Natural killer cell treated with Interleukin-12 subunit alpha and Interleukin-12 subunit beta and Interleukin-15 and Interleukin-18, amount 100 ng/mL, for 72 hours (primary cell): Measurements from ENCODE around the gene WIPI1. TPM values are rescaled to one million over a fixed set of nuclear protein-coding genes. Genes with fewer than 3 reads are reported as not detected.

ENCODE experiments used
- ATAC-seq, 2 donors: fragments of 150-1000 bp; cut with Tn5 transposase in 1 of 2; sonication (Bioruptor Pico), chemical (Tn5 transposase) in 1 of 2; 2 replicates each; pipeline ENCODE4 v1.10.0; 2021
- DNase-seq: peaks from one replicate; pipeline ENCODE4 v3.0.0; 2022; ENCODE audit warnings: low spot score
- H3K27ac Mint-ChIP-seq, 2 donors: 1 replicate in 1 of 2; 2 replicates in 1 of 2; pipeline ENCODE4 v1.8.0; 2022; ENCODE audit warnings: mixed read lengths in 2 of 2, mild to moderate bottlenecking in 1 of 2, moderate library complexity in 1 of 2
- H3K27me3 Mint-ChIP-seq, 2 donors: 1 replicate in 1 of 2; 2 replicates in 1 of 2; pipeline ENCODE4 v1.8.0; 2022; ENCODE audit warnings: mixed read lengths in 2 of 2
- H3K36me3 Mint-ChIP-seq: one replicate; pipeline ENCODE4 v1.8.0; 2022; ENCODE audit warnings: mixed read lengths
- H3K4me1 Mint-ChIP-seq, 2 donors: 1 replicate in 1 of 2; 2 replicates in 1 of 2; pipeline ENCODE4 v1.8.0; 2022; ENCODE audit warnings: low read depth in 2 of 2, mixed read lengths in 2 of 2, mild to moderate bottlenecking in 1 of 2
- H3K4me3 Mint-ChIP-seq: one replicate; pipeline ENCODE4 v1.8.0; 2022; ENCODE audit warnings: mixed read lengths
- H3K9me3 Mint-ChIP-seq: 2 replicates; pipeline ENCODE4 v1.8.0; 2022; ENCODE audit warnings: mixed read lengths
- total RNA-seq, 2 donors: library from RNA; stranded (reverse); gene quantifications; one replicate each; pipeline ENCODE4 v1.2.3, GENCODE V29; 2022

WIPI1 gene
- total RNA-seq, 2 donors from 2014 or later, result 26.5 to 39.1 TPM

DNA sequence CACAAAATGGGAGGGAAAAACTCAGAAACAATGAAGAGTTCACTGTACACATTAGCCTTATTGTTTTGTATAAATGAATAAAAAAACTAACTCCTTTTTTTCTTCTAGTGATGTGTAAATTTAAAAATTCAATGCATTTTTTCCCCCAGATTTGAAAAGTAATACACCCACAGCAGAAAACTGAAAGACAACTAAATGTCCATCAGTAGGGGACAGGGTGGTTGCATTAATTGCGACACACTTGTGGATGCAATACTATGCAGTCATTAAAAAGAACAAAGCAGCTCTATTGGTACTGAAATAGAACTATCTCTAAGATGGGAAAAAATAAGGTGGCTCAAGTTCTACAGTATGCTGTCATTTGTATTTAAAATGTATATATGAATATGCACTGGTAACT lies 13.7 kb upstream of the WIPI1 start:
- no peak overlapping the region for H3K4me3 Mint-ChIP-seq
- H3K27ac Mint-ChIP-seq, result no peak overlapping the region
- H3K36me3 Mint-ChIP-seq, result no peaks in the 10 kb centered on the region
- H3K4me1 Mint-ChIP-seq, result peaks cover 4 to 6% of the 10 kb centered on the region in 2 donors
- no peak for DNase-seq
- ATAC-seq, result no peak
- no peaks in the 10 kb centered on the region for H3K9me3 Mint-ChIP-seq
- peaks cover 7 to 8% of the 10 kb centered on the region in 2 donors for H3K27me3 Mint-ChIP-seq

DNA sequence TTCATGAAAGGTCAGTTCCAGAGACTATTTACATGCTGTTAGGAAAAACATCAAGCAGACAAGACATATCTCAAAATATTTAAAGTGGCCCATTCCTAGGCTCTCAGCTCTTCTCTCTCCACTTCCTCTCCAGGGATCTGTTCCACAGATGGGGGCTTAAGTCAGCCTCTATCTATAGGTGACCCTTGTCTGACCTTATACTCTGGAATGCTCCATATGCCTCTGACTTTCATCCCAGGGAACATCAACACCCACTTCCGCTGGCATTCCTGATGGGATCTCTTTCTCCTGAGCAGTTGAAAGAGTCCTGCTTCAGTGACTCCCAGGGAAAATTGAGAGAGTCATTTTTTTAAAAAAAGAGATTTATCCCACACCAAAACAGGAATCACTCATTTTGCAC lies 11.5 kb upstream of the WIPI1 start:
- Mint-ChIP-seq H3K9me3 (no peaks in the 10 kb centered on the region), H3K27ac (no peak overlapping the region), H3K36me3 (no peaks in the 10 kb centered on the region), H3K27me3 (peaks cover 7 to 8% of the 10 kb centered on the region in 2 donors), H3K4me3 (no peak overlapping the region), H3K4me1 (peaks cover 0 to 5% of the 10 kb centered on the region in 2 donors)
- no peak for DNase-seq
- ATAC-seq, result no peak

DNA sequence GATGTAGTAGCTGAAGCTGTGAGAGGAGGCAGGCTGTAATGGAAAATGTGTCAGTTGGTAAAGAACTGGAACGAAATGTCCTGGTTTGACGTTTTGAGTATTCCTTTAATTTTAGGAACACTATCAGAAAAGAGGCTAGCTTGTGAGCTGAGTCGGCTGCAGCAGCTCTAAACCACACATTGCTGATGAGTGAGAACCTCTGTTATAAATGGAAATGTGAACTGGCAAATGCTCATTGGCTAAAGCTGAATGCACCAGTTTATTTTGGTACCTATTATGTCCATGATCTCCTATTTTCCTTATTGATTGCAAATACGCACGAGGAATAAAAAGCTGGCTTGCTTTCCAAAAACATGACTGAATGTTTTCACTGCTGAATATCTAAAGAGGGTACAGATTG lies 11.0 kb upstream of the WIPI1 start:
- Mint-ChIP-seq H3K27me3 (peaks cover 7 to 8% of the 10 kb centered on the region in 2 donors), H3K4me3 (no peak overlapping the region)
- ATAC-seq, result no peak

GRCh38 chr17:68463211-68464019 lies 6.1 kb upstream of the WIPI1 start:
- H3K36me3 Mint-ChIP-seq, result no peaks in the 10 kb centered on the region
- ATAC-seq (no peak), DNase-seq (no peak)
- peaks cover 49 to 51% of the 10 kb centered on the region in 2 donors for H3K4me1 Mint-ChIP-seq
- no peaks in the 10 kb centered on the region for H3K27me3 Mint-ChIP-seq
- H3K9me3 Mint-ChIP-seq, result no peaks in the 10 kb centered on the region
- H3K4me3 Mint-ChIP-seq, result peak overlapping the region; percentile 41
- H3K27ac Mint-ChIP-seq, result peak overlapping the region; percentile 60 to 83

More for the DNA sequence above, 11.0 kb upstream of the WIPI1 start:
- H3K4me1 Mint-ChIP-seq, result peaks cover 3 to 8% of the 10 kb centered on the region in 2 donors
- no peak overlapping the region for H3K27ac Mint-ChIP-seq
- no peak for DNase-seq
- H3K36me3 Mint-ChIP-seq, result no peaks in the 10 kb centered on the region
- H3K9me3 Mint-ChIP-seq, result no peaks in the 10 kb centered on the region

DNA sequence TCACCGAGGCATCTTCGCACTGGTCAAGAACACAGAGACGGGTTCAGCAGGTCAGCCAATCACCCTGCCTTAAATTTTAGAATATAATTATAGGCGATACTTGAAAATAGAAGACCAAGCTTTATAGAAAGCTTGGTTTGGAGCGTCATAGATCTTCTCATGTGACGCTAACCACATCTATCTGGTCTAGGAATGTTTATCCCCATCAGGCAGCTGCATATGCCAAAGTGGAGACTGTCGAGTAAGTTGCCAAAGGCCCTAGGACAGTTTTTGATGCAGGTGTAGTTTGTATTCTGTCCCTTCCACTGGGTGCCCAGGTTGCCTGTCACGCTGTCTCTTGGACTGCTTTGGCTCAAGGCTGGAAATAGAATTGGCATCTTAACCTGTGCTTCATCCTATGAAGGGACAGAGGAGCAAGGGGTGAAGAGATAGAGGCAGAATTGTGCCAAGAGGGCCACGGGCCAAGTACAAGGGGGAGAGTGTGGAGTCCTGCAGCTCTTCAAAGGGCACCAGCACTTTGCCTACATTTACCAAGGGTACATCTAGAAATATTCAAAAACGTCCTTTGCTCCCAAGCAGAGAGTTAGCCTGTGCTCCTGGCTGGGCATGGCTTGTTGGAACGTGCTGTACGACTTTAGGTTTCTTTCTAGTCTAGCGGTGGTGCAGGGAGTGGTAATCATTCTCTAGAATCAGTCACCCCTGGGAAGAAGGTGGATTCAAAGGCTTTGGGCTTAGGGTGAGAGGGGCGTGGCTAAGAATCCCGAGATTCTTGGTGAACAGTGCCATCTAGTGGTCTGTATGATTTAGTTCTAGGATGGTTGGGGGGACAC lies 5.3 kb upstream of the WIPI1 start:
- peak; percentile 80 for DNase-seq
- Mint-ChIP-seq H3K4me3 (peak overlapping the region; percentile 79), H3K4me1 (peaks cover 54 to 59% of the 10 kb centered on the region in 2 donors), H3K36me3 (no peaks in the 10 kb centered on the region), H3K27ac (peak overlapping the region; percentile 83 to 96), H3K9me3 (no peaks in the 10 kb centered on the region), H3K27me3 (no peaks in the 10 kb centered on the region)
- peak; percentile 75 to 84 for ATAC-seq

- H3K9me3 Mint-ChIP-seq, result no peaks in the 10 kb centered on the region
- peak in 1 of 2 donors; percentile 0 for ATAC-seq
- H3K4me3 Mint-ChIP-seq, result peak overlapping the region; percentile 79
- H3K27ac Mint-ChIP-seq, result peak overlapping the region; percentile 83 to 96
- no peaks in the 10 kb centered on the region for H3K27me3 Mint-ChIP-seq
- peak; percentile 63 for DNase-seq
- H3K36me3 Mint-ChIP-seq, result no peaks in the 10 kb centered on the region
- H3K4me1 Mint-ChIP-seq, result peaks cover 58 to 59% of the 10 kb centered on the region in 2 donors
These were observed 4.3 kb upstream of the WIPI1 start for GRCh38 chr17:68461589-68461988.

GRCh38 chr17:68461122-68461539 lies 3.8 kb upstream of the WIPI1 start:
- peaks cover 62 to 63% of the 10 kb centered on the region in 2 donors for H3K4me1 Mint-ChIP-seq
- H3K27me3 Mint-ChIP-seq, result no peaks in the 10 kb centered on the region
- no peaks in the 10 kb centered on the region for H3K36me3 Mint-ChIP-seq
- H3K4me3 Mint-ChIP-seq, result peak overlapping the region; percentile 79
- no peak for ATAC-seq
- H3K9me3 Mint-ChIP-seq, result no peaks in the 10 kb centered on the region
- H3K27ac Mint-ChIP-seq, result peak overlapping the region; percentile 83 to 96
- no peak for DNase-seq

GRCh38 chr17:68460715-68461114 lies 3.4 kb upstream of the WIPI1 start:
- Mint-ChIP-seq H3K27me3 (no peaks in the 10 kb centered on the region), H3K4me1 (peaks cover 63 to 66% of the 10 kb centered on the region in 2 donors), H3K4me3 (peak overlapping the region; percentile 79), H3K9me3 (no peaks in the 10 kb centered on the region), H3K27ac (peak overlapping the region; percentile 83 to 96), H3K36me3 (no peaks in the 10 kb centered on the region)
- DNase-seq, result peak; percentile 68
- no peak for ATAC-seq

GRCh38 chr17:68460146-68460545 lies 2.9 kb upstream of the WIPI1 start:
- H3K27me3 Mint-ChIP-seq, result no peaks in the 10 kb centered on the region
- H3K4me1 Mint-ChIP-seq, result peaks cover 63 to 70% of the 10 kb centered on the region in 2 donors
- peak overlapping the region; percentile 83 to 96 for H3K27ac Mint-ChIP-seq
- ATAC-seq (no peak), DNase-seq (peak; percentile 62)
- no peaks in the 10 kb centered on the region for H3K9me3 Mint-ChIP-seq
- peak overlapping the region; percentile 79 for H3K4me3 Mint-ChIP-seq
- H3K36me3 Mint-ChIP-seq, result no peaks in the 10 kb centered on the region

DNA sequence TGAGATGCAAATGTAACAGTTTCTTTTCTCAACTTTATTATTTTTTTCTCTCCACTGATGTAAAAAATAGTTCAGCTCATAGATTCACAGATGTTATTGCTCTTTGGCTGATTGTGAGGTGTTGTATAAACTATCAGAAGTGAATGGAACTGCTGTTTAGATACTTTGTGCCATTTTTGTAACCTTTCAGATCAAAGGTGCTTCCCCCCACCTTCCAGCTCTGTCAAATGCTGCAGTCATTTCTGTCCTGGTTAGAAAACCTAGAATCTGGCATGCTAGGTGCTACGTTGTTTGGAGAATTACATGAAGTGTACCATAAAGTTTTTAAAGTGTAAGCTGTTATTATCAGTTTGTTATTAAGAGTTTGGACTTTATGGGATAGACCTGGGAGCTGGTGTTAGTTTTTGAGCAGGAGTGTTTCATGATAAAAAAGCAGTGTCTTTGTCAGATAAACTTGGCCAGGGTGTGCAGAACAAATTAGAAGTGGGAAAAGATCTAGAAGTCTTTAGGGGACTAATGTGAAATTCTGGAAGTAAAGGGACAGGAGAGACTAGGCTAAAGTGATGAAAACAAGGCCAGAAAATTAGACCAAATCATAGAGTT lies 1.8 kb upstream of the WIPI1 start:
- ATAC-seq (no peak), DNase-seq (no peak)
- Mint-ChIP-seq H3K9me3 (no peaks in the 10 kb centered on the region), H3K27ac (peak overlapping the region; percentile 83 to 96), H3K36me3 (no peaks in the 10 kb centered on the region), H3K27me3 (no peaks in the 10 kb centered on the region), H3K4me3 (peak overlapping the region; percentile 79), H3K4me1 (peaks cover 63 to 70% of the 10 kb centered on the region in 2 donors)

DNA sequence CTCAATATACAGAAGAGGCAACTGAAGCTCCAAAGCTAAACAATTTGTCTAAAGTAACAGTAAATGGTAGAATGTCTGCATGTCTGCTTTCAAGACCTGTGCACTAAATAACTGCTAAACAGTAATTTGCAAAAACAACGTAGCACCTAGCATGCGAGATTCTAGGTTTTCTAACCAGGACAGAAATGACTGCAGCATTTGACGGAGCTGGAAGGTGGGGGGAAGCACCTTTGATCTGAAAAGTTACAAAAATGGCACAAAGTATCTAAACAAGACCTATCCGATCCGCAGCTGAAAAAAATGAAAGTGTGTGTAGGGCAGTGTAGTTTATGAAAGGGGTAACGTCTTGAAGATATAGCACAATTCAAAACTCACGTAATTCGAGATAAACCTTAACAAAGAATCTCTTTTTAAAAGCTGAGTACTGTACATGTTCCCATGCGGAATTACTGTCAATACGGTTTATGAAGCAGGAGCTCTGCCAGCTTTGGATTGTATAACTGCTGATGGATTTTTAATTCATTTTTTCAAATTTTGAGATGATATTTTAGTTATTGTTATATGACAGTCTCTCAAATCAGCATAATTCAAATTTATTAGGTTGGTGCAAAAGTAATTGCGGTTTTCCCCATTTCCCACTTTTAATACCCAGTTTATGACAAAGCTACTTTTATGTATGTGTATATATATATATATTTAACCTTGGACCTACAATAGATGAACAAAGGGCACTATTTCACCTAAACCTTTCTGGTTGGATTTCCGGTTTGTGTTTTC lies 1.2 kb upstream of the WIPI1 start:
- no peaks in the 10 kb centered on the region for H3K9me3 Mint-ChIP-seq
- peak overlapping the region; percentile 83 to 96 for H3K27ac Mint-ChIP-seq
- ATAC-seq (no peak), DNase-seq (no peak)
- H3K36me3 Mint-ChIP-seq, result no peaks in the 10 kb centered on the region
- H3K4me3 Mint-ChIP-seq, result peak overlapping the region; percentile 88
- H3K4me1 Mint-ChIP-seq, result peaks cover 62 to 68% of the 10 kb centered on the region in 2 donors
- no peaks in the 10 kb centered on the region for H3K27me3 Mint-ChIP-seq

- Mint-ChIP-seq H3K9me3 (no peaks in the 10 kb centered on the region), H3K36me3 (no peaks in the 10 kb centered on the region), H3K27ac (peak overlapping the region; percentile 83 to 96), H3K4me1 (peaks cover 58 to 61% of the 10 kb centered on the region in 2 donors), H3K4me3 (peak overlapping the region; percentile 88), H3K27me3 (no peaks in the 10 kb centered on the region)
- DNase-seq, result peak; percentile 99
- peak; percentile 96 to 98 for ATAC-seq
These were observed 403 bp upstream of the WIPI1 start for GRCh38 chr17:68457539-68458259.
